Kidney capillary endothelial cell (primary cell): ENCODE measurements around the gene ITFG1.
"Not testable (repeated sequence)": the region's sequence is repeated elsewhere in the genome, so short reads cannot be mapped to it uniquely, and the experiment has no call there.

ENCODE experiments used
- DNase-seq: peaks from one replicate; pipeline ENCODE4 v3.0.0-alpha.2; 2018; ENCODE audit warnings: low spot score

The ITFG1 gene

DNA sequence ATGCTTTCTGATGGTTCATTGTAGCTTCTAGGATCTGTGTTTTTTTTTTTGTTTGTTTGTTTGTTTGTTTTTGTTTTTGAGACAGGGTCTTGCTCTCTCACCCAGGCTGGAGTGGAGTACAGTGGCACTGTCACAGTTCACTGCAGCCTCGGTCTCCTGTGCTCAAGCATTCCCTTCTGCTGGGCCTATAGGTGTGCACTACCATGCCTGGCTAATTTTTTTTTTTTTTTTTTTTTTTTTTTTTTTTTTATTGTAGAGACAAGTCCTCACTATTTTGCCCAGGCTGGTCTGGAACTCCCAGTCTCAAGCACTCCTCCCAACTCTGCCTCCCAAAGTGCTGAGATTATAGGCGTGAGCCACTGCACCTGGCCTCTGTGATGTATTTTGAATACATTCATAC, 12.1 kb upstream of the ITFG1 start:
- not testable (repeated sequence) for DNase-seq

DNA sequence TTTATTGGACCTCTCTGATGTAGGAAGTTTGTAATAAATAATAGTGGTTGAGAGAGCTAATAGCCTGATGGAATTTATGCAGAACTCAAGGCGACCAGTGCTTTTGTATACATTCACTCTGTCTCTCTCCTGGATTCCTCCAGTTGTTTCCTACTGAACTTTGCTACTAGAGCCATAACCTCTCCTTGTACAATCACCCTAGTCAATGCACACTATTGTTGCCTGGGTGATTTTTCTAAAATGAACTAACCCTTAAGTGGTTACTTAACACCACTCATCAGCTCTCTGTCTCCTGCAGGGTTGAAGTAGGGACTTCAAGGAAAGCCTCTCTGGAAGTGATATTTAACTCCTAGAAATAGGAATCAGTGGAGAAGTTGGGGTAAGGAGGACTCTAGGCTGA, 9.9 kb upstream of the ITFG1 start:
- no peak for DNase-seq

DNA sequence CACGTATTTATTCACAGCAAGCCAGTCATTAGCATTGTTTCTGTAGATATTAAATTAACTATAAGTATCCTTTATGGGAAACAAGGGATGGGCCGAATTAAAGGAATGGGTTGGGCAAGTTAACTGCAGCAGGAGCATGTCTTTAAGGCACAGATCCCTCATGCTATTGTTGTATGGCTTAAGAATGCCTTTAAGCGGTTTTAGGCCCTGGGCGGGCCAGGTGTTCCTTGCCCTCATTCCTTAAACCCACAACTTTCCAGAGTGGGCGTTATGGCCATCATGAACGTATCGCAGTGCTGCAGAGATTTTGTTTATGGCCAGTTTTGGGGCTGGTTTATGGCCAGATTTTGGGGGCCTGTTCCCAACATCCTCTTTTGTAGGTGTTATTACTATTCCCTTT, 9.3 kb upstream of the ITFG1 start:
- no peak for DNase-seq

GRCh38 chr16:47469227-47469626, 8.4 kb upstream of the ITFG1 start:
- no peak for DNase-seq

GRCh38 chr16:47468070-47468689, 7.3 kb upstream of the ITFG1 start:
- DNase-seq: not testable (repeated sequence)

- no peak for DNase-seq
Observed at GRCh38 chr16:47467501-47467900, 6.6 kb upstream of the ITFG1 start.

GRCh38 chr16:47465919-47466630, 5.2 kb upstream of the ITFG1 start:
- no peak for DNase-seq

DNA sequence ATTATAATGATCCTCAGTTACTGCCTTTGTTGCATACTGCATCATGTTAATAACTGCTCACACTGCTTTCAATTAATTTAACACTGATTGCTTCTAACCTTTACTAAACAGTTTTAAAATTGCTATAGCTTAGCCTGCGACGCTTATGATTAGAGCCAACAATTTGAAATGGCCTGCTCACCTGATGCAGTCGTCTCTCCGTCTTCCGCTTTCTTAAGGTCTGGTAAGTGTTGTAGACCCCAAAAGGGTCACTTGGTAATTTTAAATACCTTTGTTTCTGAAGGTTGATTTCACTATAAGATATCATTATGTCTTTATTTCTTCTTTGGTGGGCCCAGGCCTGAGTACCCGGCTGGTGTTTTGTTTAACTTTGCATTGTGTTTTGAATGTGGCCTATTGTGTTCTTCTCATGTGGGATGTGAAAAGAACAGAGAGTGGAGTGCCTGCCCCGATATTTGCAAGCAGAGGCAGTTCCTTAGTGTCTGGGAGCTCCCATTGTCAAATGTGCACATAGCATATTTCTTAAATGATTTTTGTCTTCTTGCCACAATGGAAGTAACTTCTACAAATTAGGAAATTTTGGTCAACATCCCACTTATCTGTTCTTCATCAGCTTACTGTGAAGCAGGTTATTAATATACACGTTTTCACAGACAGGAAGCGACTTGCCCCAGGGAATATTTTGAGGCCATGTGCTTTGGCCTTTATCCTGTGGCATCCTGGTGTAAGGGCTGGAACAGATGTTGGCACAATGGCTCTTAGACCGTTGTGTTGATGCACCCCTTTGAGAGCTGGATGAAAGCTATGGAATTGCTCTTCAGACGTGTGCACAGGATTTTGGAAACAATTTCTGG, 3.1 kb upstream of the ITFG1 start:
- no peak for DNase-seq

DNA sequence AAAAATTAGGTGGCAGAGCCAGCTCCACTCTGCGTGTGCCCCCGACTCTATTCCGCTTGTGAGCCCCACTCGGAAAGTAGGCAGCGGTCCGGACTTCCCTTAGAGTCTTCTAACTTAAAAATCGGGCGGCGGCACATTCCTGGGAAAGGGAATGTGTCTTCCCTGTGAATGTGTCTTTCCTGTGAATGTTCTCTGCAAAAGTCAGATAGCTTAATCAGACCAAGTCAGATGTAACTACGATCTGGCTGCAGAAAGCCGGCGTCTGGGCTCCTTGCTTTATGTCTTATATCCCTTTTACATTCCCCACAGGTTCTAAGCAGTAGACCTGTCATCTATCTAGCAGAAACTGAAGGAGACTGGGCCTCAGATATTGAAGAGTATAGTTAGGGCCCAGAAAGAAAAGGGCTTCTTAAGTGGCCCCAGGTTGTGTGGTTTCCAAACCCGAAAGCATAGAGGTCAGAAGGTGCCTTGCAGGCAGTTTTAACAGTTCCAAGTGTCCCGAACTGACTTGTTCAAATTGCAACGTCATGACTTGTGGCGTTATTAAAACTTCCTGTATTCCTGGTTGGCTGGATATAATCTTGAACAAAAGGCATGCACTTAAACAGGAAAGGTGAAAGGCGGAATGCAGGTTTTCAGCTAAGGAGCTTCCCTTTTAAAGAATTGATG, 869 bp upstream of the ITFG1 start:
- peak; percentile 57 for DNase-seq

GRCh38 chr16:47460359-47460710, 528 bp downstream of the ITFG1 start:
- DNase-seq: no peak

GRCh38 chr16:47459603-47460002, 1.3 kb downstream of the ITFG1 start:
- DNase-seq: no peak

DNA sequence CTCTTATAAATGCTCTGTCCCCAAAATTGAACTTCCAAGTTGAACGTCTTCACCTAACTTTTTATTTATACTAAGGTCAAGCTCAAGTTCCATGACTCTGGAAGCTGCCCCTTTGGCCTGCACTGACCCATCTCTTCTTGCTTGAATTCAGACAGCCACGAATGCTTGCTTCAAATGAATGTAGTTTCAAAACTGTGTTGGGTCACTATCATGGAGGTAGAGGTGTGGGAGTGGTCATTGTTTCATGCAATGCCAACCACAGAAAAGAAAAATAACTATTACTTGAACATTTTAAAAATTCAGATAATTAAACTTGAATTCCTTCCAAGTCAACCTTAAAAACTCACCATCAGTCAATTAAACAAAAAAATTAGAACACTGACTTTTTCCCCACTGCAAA, 2.5 kb downstream of the ITFG1 start:
- no peak for DNase-seq

GRCh38 chr16:47449788-47450187, 11.1 kb downstream of the ITFG1 start:
- DNase-seq: no peak

GRCh38 chr16:47448830-47449575, 11.9 kb downstream of the ITFG1 start:
- no peak for DNase-seq

- no peak for DNase-seq
Observed at GRCh38 chr16:47446431-47446830, 14.4 kb downstream of the ITFG1 start.

DNA sequence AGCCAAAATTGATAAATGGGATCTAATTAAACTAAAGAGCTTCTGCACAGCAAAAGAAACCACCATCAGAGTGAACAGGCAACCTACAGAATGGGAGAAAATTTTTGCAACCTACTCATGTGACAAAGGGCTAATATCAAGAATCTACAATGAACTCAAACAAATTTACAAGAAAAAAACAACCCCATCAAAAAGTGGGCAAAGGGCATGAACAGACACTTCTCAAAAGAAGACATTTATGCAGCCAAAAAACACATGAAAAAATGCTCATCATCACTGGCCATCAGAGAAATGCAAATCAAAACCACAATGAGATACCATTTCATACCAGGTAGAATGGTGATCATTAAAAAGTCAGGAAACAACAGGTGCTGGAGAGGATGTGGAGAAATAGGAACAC, 18.0 kb downstream of the ITFG1 start:
- not testable (repeated sequence) for DNase-seq

DNA sequence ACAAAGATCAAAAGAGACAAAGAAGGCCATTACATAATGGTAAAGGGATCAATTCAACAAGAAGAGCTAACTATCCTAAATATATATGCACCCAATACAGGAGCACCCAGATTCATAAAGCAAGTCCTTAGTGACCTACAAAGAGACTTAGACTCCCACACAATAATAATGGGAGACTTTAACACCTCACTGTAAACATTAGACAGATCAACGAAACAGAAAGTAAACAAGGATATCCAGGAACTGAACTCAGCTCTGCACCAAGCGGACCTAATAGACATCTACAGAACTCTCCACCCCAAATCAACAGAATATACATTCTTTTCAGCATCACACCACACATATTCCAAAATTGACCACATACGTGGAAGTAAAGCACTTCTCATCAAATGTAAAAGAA, 20.8 kb downstream of the ITFG1 start:
- DNase-seq: not testable (repeated sequence)

DNA sequence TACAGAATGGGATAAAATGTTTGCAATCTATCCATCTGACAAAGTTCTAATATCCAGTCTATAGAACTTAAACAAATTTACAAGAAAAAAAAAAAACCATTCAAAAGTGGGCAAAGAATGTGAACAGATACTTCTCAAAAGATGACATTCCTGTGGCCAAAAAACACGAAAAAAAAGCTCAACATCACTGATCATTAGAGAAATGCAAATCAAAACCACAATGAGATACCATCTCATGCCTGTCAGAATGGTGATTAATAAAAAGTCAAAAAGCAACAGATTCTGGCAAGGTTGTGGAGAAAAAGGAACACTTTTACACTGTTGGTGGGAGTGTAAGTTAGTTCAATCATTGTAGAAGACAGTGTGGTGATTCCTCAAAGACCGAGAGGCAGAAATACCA, 26.6 kb downstream of the ITFG1 start:
- not testable (repeated sequence) for DNase-seq

DNA sequence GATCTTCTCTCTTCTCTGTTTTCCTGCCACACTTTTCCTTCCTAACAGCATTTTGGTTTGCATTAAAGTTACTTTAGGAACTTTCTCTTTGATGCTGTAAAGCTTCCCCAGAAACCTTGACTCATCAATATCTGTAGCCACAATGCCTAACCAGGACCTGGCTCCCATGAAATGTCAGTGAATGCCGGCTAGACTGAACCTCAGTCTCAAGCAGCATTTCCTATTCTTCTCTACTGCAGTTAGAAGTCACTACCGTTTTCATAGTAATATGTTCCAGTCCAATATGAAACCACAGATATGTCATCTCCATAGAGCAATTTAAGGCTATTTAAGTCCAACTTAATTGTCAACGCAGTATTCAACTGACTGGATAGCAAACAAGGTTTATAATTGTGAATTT, 28.9 kb downstream of the ITFG1 start:
- no peak for DNase-seq

GRCh38 chr16:47426806-47427205, 34.1 kb downstream of the ITFG1 start:
- no peak for DNase-seq

- no peak for DNase-seq
Observed at GRCh38 chr16:47424846-47425245, 36.0 kb downstream of the ITFG1 start.

DNA sequence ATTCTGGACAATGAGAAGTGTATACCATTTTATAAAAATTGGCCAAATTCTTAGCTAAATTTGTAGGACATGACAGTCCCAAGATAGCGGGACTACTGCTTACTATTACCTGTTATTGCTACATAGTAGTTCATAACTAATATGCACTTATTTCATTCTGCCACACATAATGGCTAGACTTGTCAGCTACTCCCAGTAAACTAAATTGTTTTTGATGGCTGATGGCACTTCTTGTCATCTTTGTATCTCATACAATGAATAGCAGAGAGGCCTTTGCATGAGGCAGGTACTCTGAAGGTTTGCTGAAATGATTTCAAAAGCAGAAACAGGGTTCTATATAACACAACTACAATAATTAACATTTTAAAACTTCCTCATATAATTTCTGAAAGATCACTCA, 44.0 kb downstream of the ITFG1 start:
- DNase-seq: no peak
